HEK293 (cell line): Measurements from ENCODE around the gene KLK10.

ENCODE experiments used
- KLF1 ChIP-seq: fragments of 450-650 bp; formaldehyde crosslinking; IDR thresholded peaks from 2 replicates; pipeline ENCODE4 v1.5.1; 2016; ENCODE audit warnings: missing biosample characterization, missing genetic modification characterization
- KLF10 ChIP-seq: fragments of 450-650 bp; IDR thresholded peaks from 2 replicates; pipeline ENCODE4 v1.5.1; 2018; ENCODE audit warnings: missing biosample characterization, mild to moderate bottlenecking, missing genetic modification characterization
- KLF9 ChIP-seq: fragments of 450-650 bp; formaldehyde crosslinking; IDR thresholded peaks from 2 replicates; pipeline ENCODE4 v1.5.1; 2016; ENCODE audit warnings: missing biosample characterization, missing genetic modification characterization, low read depth
- REPIN1 ChIP-seq: fragments of 450-650 bp; formaldehyde crosslinking; IDR thresholded peaks from 2 replicates; pipeline ENCODE4 v1.5.1; 2017; ENCODE audit warnings: missing biosample characterization, missing genetic modification characterization, low read depth
- SP2 ChIP-seq: fragments of 450-650 bp; formaldehyde crosslinking; IDR thresholded peaks from 2 replicates; pipeline ENCODE4 v1.5.1; 2016; ENCODE audit warnings: missing biosample characterization, missing genetic modification characterization
- ZBTB17 ChIP-seq: fragments of 450-650 bp; formaldehyde crosslinking; IDR thresholded peaks from 2 replicates; pipeline ENCODE4 v1.5.1; 2016; ENCODE audit warnings: missing biosample characterization, missing genetic modification characterization
- ZBTB7A ChIP-seq: fragments of 450-650 bp; formaldehyde crosslinking; IDR thresholded peaks from 2 replicates; pipeline ENCODE4 v1.5.1; 2016; ENCODE audit warnings: low read depth, missing biosample characterization, missing genetic modification characterization
- ZFP37 ChIP-seq: fragments of 450-650 bp; formaldehyde crosslinking; IDR thresholded peaks from 2 replicates; pipeline ENCODE4 v1.5.1; 2016; ENCODE audit warnings: missing biosample characterization, missing genetic modification characterization
- ZNF211 ChIP-seq: fragments of 450-650 bp; formaldehyde crosslinking; IDR thresholded peaks from 2 replicates; pipeline ENCODE4 v1.5.1; 2016; ENCODE audit warnings: low read depth, missing biosample characterization, missing genetic modification characterization
- ZNF24 ChIP-seq: fragments of 450-650 bp; formaldehyde crosslinking; IDR thresholded peaks from 2 replicates; pipeline ENCODE4 v1.5.1; 2016; ENCODE audit warnings: missing biosample characterization, missing genetic modification characterization
- ZNF266 ChIP-seq: fragments of 450-650 bp; formaldehyde crosslinking; IDR thresholded peaks from 2 replicates; pipeline ENCODE4 v1.5.1; 2016; ENCODE audit warnings: missing biosample characterization, missing genetic modification characterization, low read depth
- ZNF335 ChIP-seq: fragments of 450-650 bp; formaldehyde crosslinking; conservative IDR thresholded peaks from 2 replicates; pipeline ENCODE4 v1.5.1; 2016; ENCODE audit warnings: missing biosample characterization, missing genetic modification characterization
- ZNF341 ChIP-seq: fragments of 450-650 bp; formaldehyde crosslinking; IDR thresholded peaks from 2 replicates; pipeline ENCODE4; 2016; ENCODE audit warnings: low read depth, missing biosample characterization, missing genetic modification characterization
- ZNF521 ChIP-seq: fragments of 450-650 bp; formaldehyde crosslinking; IDR thresholded peaks from 2 replicates; pipeline ENCODE4 v1.5.1; 2017; ENCODE audit warnings: missing biosample characterization, mild to moderate bottlenecking, missing genetic modification characterization
- ZNF560 ChIP-seq: fragments of 450-650 bp; formaldehyde crosslinking; IDR thresholded peaks from 2 replicates; pipeline ENCODE4 v1.5.1; 2017; ENCODE audit warnings: missing biosample characterization, missing genetic modification characterization, borderline replicate concordance
- ZNF561 ChIP-seq: fragments of 450-650 bp; IDR thresholded peaks from 2 replicates; pipeline ENCODE4 v1.5.1; 2018; ENCODE audit warnings: missing biosample characterization, missing genetic modification characterization, borderline replicate concordance
- ZNF596 ChIP-seq: fragments of 450-650 bp; IDR thresholded peaks from 2 replicates; pipeline ENCODE4 v1.5.0; 2018; ENCODE audit warnings: missing biosample characterization, mild to moderate bottlenecking, missing genetic modification characterization, moderate library complexity
- ZNF621 ChIP-seq: fragments of 450-650 bp; formaldehyde crosslinking; IDR thresholded peaks from 2 replicates; pipeline ENCODE4 v1.5.1; 2017; ENCODE audit warnings: missing biosample characterization, missing genetic modification characterization
- TF ChIP-seq, protein P1 (sequence below): fragments of 450-650 bp; formaldehyde crosslinking; IDR thresholded peaks from 2 replicates; pipeline ENCODE4 v1.5.1; 2016; ENCODE audit warnings: missing biosample characterization, missing genetic modification characterization
- TF ChIP-seq, protein P2 (sequence below): fragments of 450-650 bp; formaldehyde crosslinking; IDR thresholded peaks from 2 replicates; pipeline ENCODE4 v1.5.1; 2016; ENCODE audit warnings: missing biosample characterization, missing genetic modification characterization
- TF ChIP-seq, protein P3 (sequence below): fragments of 450-650 bp; formaldehyde crosslinking; IDR thresholded peaks from 2 replicates; pipeline ENCODE4 v1.5.1; 2016; ENCODE audit warnings: missing biosample characterization, missing genetic modification characterization, low read depth
- TF ChIP-seq, protein P4 (sequence below): fragments of 450-650 bp; formaldehyde crosslinking; IDR thresholded peaks from 2 replicates; pipeline ENCODE4 v1.5.1; 2016; ENCODE audit warnings: missing biosample characterization, missing genetic modification characterization
- TF ChIP-seq, protein P5 (sequence below): fragments of 450-650 bp; formaldehyde crosslinking; conservative IDR thresholded peaks from 2 replicates; pipeline ENCODE4 v1.5.1; 2016; ENCODE audit warnings: low read depth, missing biosample characterization, missing genetic modification characterization
- TF ChIP-seq, protein P6 (sequence below): fragments of 450-650 bp; formaldehyde crosslinking; IDR thresholded peaks from 2 replicates; pipeline ENCODE4 v1.5.1; 2017; ENCODE audit warnings: missing biosample characterization, missing genetic modification characterization

KLK10 gene

DNA sequence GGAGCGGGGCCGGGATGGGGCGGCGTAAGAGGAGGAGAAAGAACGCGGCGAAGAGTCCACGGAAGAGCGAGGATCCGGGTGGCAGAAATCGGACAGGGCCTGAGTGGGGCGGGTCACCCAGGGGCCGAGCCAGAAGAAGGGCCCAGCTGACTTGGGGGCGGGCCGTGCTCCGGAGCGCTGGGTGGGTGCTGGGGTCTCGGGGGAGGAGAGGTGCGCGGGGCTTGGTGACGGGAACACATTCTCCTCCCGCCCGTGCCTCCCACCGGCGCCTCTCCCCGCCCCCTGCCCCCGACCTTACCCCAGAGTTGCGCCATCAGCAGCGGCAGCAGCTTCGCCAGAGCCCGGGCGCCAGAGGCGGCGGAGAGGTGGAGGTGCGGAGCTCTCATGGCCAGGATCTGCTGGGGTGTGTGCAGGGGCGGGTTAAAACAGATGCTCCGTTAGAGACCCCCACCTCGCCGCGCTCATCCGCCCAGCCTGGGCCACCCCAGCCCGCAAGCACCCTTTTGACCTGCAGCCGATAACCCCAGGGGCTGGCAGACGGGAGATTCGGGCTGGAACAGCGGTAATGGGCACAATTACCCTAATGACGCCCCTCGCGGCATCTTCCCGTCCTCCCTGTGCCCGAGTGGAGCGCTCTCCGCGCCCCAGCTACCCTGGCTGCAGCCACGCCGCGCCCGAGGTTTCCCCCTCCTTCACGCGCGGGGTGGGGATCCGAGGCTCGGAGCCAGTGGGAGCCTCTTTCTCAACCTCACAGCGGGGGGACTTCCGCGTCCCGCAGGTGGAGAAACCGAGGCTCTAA, 565 bp downstream of the KLK10 start (continued):
- TF ChIP-seq ZNF335 (peak; percentile 88), ZBTB7A (0 out of 2 replicates have a peak, but pooled peaks have one; percentile 37), KLF1 (0 out of 2 replicates have a peak, but pooled peaks have one; percentile 33), ZNF24 (tag by site-specific recombination) (no peak), ZNF266 (no peak), ZNF621 (tag by site-specific recombination) (no peak), ZNF211 (0 out of 2 replicates have a peak, but pooled peaks have one; percentile 3), ZNF560 (tag by site-specific recombination) (no peak), ZFP37 (tag by site-specific recombination) (no peak), KLF10 (tag by site-specific recombination) (no peak), KLF9 (tag by site-specific recombination) (peak; percentile 32; the same call in 1 of the 2 replicates), ZNF341 (tag by site-specific recombination) (peak; percentile 40), ZNF561 (tag by site-specific recombination) (no peak), ZBTB17 (no peak; the same call in 1 of the 2 replicates), SP2 (tag by site-specific recombination) (peak; percentile 80), ZNF521 (tag by site-specific recombination) (no peak), ZNF596 (no peak), REPIN1 (tag by site-specific recombination) (no peak)
- TF ChIP-seq, protein P1, sequence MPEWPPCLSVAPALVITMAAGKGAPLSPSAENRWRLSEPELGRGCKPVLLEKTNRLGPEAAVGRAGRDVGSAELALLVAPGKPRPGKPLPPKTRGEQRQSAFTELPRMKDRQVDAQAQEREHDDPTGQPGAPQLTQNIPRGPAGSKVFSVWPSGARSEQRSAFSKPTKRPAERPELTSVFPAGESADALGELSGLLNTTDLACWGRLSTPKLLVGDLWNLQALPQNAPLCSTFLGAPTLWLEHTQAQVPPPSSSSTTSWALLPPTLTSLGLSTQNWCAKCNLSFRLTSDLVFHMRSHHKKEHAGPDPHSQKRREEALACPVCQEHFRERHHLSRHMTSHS (tag by site-specific recombination), result no peak
- TF ChIP-seq, protein P2, sequence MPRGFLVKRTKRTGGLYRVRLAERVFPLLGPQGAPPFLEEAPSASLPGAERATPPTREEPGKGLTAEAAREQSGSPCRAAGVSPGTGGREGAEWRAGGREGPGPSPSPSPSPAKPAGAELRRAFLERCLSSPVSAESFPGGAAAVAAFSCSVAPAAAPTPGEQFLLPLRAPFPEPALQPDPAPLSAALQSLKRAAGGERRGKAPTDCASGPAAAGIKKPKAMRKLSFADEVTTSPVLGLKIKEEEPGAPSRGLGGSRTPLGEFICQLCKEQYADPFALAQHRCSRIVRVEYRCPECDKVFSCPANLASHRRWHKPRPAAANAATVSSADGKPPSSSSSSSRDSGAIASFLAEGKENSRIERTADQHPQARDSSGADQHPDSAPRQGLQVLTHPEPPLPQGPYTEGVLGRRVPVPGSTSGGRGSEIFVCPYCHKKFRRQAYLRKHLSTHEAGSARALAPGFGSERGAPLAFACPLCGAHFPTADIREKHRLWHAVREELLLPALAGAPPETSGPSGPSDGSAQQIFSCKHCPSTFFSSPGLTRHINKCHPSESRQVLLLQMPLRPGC, result no peak
- TF ChIP-seq, protein P3, sequence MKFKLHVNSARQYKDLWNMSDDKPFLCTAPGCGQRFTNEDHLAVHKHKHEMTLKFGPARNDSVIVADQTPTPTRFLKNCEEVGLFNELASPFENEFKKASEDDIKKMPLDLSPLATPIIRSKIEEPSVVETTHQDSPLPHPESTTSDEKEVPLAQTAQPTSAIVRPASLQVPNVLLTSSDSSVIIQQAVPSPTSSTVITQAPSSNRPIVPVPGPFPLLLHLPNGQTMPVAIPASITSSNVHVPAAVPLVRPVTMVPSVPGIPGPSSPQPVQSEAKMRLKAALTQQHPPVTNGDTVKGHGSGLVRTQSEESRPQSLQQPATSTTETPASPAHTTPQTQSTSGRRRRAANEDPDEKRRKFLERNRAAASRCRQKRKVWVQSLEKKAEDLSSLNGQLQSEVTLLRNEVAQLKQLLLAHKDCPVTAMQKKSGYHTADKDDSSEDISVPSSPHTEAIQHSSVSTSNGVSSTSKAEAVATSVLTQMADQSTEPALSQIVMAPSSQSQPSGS, result no peak
- TF ChIP-seq, protein P4, sequence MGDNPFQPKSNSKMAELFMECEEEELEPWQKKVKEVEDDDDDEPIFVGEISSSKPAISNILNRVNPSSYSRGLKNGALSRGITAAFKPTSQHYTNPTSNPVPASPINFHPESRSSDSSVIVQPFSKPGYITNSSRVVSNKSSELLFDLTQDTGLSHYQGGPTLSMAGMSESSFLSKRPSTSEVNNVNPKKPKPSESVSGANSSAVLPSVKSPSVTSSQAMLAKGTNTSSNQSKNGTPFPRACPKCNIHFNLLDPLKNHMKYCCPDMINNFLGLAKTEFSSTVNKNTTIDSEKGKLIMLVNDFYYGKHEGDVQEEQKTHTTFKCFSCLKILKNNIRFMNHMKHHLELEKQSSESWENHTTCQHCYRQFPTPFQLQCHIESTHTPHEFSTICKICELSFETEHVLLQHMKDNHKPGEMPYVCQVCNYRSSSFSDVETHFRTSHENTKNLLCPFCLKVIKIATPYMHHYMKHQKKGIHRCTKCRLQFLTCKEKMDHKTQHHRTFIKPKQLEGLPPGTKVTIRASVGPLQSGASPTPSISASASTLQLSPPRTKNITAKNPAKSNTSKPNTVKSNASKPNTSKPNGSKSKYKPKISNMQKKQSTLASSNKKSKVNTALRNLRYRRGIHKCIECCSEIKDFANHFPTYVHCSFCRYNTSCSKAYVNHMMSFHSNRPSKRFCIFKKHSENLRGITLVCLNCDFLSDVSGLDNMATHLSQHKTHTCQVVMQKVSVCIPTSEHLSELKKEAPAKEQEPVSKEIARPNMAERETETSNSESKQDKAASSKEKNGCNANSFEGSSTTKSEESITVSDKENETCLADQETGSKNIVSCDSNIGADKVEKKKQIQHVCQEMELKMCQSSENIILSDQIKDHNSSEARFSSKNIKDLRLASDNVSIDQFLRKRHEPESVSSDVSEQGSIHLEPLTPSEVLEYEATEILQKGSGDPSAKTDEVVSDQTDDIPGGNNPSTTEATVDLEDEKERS, result no peak
- TF ChIP-seq, protein P5, sequence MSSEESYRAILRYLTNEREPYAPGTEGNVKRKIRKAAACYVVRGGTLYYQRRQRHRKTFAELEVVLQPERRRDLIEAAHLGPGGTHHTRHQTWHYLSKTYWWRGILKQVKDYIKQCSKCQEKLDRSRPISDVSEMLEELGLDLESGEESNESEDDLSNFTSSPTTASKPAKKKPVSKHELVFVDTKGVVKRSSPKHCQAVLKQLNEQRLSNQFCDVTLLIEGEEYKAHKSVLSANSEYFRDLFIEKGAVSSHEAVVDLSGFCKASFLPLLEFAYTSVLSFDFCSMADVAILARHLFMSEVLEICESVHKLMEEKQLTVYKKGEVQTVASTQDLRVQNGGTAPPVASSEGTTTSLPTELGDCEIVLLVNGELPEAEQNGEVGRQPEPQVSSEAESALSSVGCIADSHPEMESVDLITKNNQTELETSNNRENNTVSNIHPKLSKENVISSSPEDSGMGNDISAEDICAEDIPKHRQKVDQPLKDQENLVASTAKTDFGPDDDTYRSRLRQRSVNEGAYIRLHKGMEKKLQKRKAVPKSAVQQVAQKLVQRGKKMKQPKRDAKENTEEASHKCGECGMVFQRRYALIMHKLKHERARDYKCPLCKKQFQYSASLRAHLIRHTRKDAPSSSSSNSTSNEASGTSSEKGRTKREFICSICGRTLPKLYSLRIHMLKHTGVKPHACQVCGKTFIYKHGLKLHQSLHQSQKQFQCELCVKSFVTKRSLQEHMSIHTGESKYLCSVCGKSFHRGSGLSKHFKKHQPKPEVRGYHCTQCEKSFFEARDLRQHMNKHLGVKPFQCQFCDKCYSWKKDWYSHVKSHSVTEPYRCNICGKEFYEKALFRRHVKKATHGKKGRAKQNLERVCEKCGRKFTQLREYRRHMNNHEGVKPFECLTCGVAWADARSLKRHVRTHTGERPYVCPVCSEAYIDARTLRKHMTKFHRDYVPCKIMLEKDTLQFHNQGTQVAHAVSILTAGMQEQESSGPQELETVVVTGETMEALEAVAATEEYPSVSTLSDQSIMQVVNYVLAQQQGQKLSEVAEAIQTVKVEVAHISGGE (tag by site-specific recombination), result no peak
- TF ChIP-seq, protein P6, sequence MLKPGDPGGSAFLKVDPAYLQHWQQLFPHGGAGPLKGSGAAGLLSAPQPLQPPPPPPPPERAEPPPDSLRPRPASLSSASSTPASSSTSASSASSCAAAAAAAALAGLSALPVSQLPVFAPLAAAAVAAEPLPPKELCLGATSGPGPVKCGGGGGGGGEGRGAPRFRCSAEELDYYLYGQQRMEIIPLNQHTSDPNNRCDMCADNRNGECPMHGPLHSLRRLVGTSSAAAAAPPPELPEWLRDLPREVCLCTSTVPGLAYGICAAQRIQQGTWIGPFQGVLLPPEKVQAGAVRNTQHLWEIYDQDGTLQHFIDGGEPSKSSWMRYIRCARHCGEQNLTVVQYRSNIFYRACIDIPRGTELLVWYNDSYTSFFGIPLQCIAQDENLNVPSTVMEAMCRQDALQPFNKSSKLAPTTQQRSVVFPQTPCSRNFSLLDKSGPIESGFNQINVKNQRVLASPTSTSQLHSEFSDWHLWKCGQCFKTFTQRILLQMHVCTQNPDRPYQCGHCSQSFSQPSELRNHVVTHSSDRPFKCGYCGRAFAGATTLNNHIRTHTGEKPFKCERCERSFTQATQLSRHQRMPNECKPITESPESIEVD (tag by site-specific recombination), result no peak
